HG02943 (cell line): ENCODE results near the gene MVK.

Experiments
- ATAC-seq: cut with Tn5 transposase; IDR thresholded peaks from one replicate; pipeline ENCODE4 v1.9.1; 2021; ENCODE audit warnings: mild to moderate bottlenecking, low read depth, moderate library complexity; ENCODE audit not compliant: unreplicated experiment

MVK gene

GRCh38 chr12:109573029-109573913 lies at the start of gene MVK, which contains the start of gene MMAB:
Gene MVK (plus strand): TSS chr12:109573794. CDS start chr12:109574823, 1,029 bp downstream.
Gene MMAB (minus strand): TSS chr12:109573504. CDS start chr12:109573480, 24 bp downstream.
- peak; percentile 94 for ATAC-seq

- no peak for ATAC-seq
Observed at GRCh38 chr12:109524466-109525278, 48.9 kb upstream of the MVK start.

GRCh38 chr12:109525279-109525585 lies 48.4 kb upstream of the MVK start:
- ATAC-seq: no peak

GRCh38 chr12:109527489-109528123 lies 46.0 kb upstream of the MVK start:
- no peak for ATAC-seq

GRCh38 chr12:109529691-109530640 lies 43.6 kb upstream of the MVK start:
- ATAC-seq: no peak

- no peak for ATAC-seq
Observed at GRCh38 chr12:109531411-109531810, 42.2 kb upstream of the MVK start.

- ATAC-seq: no peak
Observed at GRCh38 chr12:109532721-109533486, 40.7 kb upstream of the MVK start.

- no peak for ATAC-seq
Observed at GRCh38 chr12:109533487-109533740, 40.2 kb upstream of the MVK start.

- ATAC-seq: no peak
Observed at GRCh38 chr12:109534456-109534855, 39.1 kb upstream of the MVK start.

- ATAC-seq: no peak
Observed at GRCh38 chr12:109535231-109535862, 38.2 kb upstream of the MVK start.

GRCh38 chr12:109535863-109536250 lies 37.7 kb upstream of the MVK start:
- ATAC-seq: no peak

- ATAC-seq: no peak
Observed at GRCh38 chr12:109537136-109537535, 36.5 kb upstream of the MVK start.

- no peak for ATAC-seq
Observed at GRCh38 chr12:109538191-109538863, 35.3 kb upstream of the MVK start.

- no peak for ATAC-seq
Observed at GRCh38 chr12:109539508-109539907, 34.1 kb upstream of the MVK start.

GRCh38 chr12:109540526-109541412 lies 32.8 kb upstream of the MVK start:
- no peak for ATAC-seq

GRCh38 chr12:109541413-109541726 lies 32.2 kb upstream of the MVK start:
- no peak for ATAC-seq

- ATAC-seq: no peak
Observed at GRCh38 chr12:109542014-109542413, 31.6 kb upstream of the MVK start.

- no peak for ATAC-seq
Observed at GRCh38 chr12:109542876-109543275, 30.7 kb upstream of the MVK start.
